GM21360 (cell line): Measurements from ENCODE around the gene VCX3A.
"Not testable (repeated sequence)": the region's sequence is repeated elsewhere in the genome, so short reads cannot be mapped to it uniquely, and the experiment has no call there.

Source experiments
- ATAC-seq: cut with Tn5 transposase; IDR thresholded peaks from one replicate; pipeline ENCODE4 v1.9.1; 2021; ENCODE audit warnings: mild to moderate bottlenecking, moderate library complexity; ENCODE audit not compliant: unreplicated experiment

Gene VCX3A

GRCh38 chrX:6535018-6535417 is at the start of gene VCX3A:
TSS of gene VCX3A (minus strand) at chrX:6535118. CDS start at chrX:6534497, 621 bp downstream.
- not testable (repeated sequence) for ATAC-seq

- ATAC-seq: no peak
These were observed 39.8 kb upstream of the VCX3A start for GRCh38 chrX:6574762-6575161.

GRCh38 chrX:6568031-6568430 is 33.1 kb upstream of the VCX3A start:
- no peak for ATAC-seq

GRCh38 chrX:6558979-6559378 is 24.1 kb upstream of the VCX3A start:
- no peak for ATAC-seq

GRCh38 chrX:6557690-6558089 is 22.8 kb upstream of the VCX3A start:
- ATAC-seq: no peak

- ATAC-seq: no peak
These were observed 16.1 kb upstream of the VCX3A start for GRCh38 chrX:6550999-6551398.

GRCh38 chrX:6545712-6546111 is 10.8 kb upstream of the VCX3A start:
- ATAC-seq: no peak

GRCh38 chrX:6526564-6527136 is 8.3 kb downstream of the VCX3A start:
- no peak for ATAC-seq

GRCh38 chrX:6517376-6517775 is 17.5 kb downstream of the VCX3A start:
- ATAC-seq: no peak

GRCh38 chrX:6506444-6506843 is 28.5 kb downstream of the VCX3A start:
- no peak for ATAC-seq

GRCh38 chrX:6505960-6506359 is 29.0 kb downstream of the VCX3A start:
- ATAC-seq: no peak

- no peak for ATAC-seq
These were observed 34.2 kb downstream of the VCX3A start for GRCh38 chrX:6500719-6501118.

GRCh38 chrX:6498324-6498723 is 36.6 kb downstream of the VCX3A start:
- no peak for ATAC-seq
